CD8-positive, alpha-beta memory T cell (primary cell): ENCODE data around the gene KLHL21. TPM values are rescaled to one million over a fixed set of nuclear protein-coding genes. Genes with fewer than 3 reads are reported as not detected.

Experiments used
- CTCF ChIA-PET: fragments of 350-600 bp; sonication (Branson Sonifier 250); formaldehyde crosslinking; loops from one replicate; lab custom pipeline; 2021; ENCODE audit warnings: antibody characterized with exemption; lab: Charles Lee
- POLR2A ChIA-PET: fragments of 350-600 bp; sonication (Branson Sonifier 250); formaldehyde crosslinking; loops from one replicate; lab custom pipeline; 2021; ENCODE audit warnings: antibody characterized with exemption; lab: Charles Lee
- DNase-seq, 5 donors: peaks; one replicate each; pipeline versions ENCODE4 v3.0.0 to v3.0.0-alpha.2; 2020 to 2022; ENCODE audit warnings: mixed read lengths in 1 of 5
- H3K27ac ChIP-seq: one replicate; pipeline ENCODE4 v1.7.0; 2013; ENCODE audit warnings: low read depth, mild to moderate bottlenecking, low read length, moderate library complexity
- H3K27me3 ChIP-seq: 2 replicates; pipeline ENCODE4 v1.7.0; 2013; ENCODE audit warnings: low read length, mild to moderate bottlenecking; ENCODE audit not compliant: insufficient read depth, poor library complexity, severe bottlenecking
- H3K36me3 ChIP-seq: 2 replicates; pipeline ENCODE4 v1.7.0; 2013; ENCODE audit warnings: mild to moderate bottlenecking, low read length, moderate library complexity; ENCODE audit not compliant: insufficient read depth
- H3K4me1 ChIP-seq: 2 replicates; pipeline ENCODE4 v1.7.0; 2013; ENCODE audit warnings: mild to moderate bottlenecking, low read length, moderate library complexity; ENCODE audit not compliant: insufficient read depth
- H3K4me3 ChIP-seq: 2 replicates; pipeline ENCODE4 v1.7.0; 2013; ENCODE audit warnings: mild to moderate bottlenecking, low read length
- H3K9me3 ChIP-seq: 2 replicates; pipeline ENCODE4 v1.7.0; 2013; ENCODE audit warnings: mild to moderate bottlenecking, low read length
- H3K27ac Mint-ChIP-seq, 8 donors: one replicate each; pipeline ENCODE4 v1.8.0; 2020 to 2021; ENCODE audit warnings: mixed read lengths in 8 of 8, mild to moderate bottlenecking in 6 of 8, inconsistent platforms in 3 of 8, moderate library complexity in 3 of 8
- H3K27me3 Mint-ChIP-seq, 2 donors: one replicate each; pipeline ENCODE4 v1.8.0; 2020 to 2021; ENCODE audit warnings: mixed read lengths in 2 of 2, mild to moderate bottlenecking in 1 of 2, moderate library complexity in 1 of 2
- H3K36me3 Mint-ChIP-seq, 3 donors: one replicate each; pipeline ENCODE4 v1.8.0; 2020 to 2021; ENCODE audit warnings: mixed read lengths in 3 of 3, inconsistent platforms in 1 of 3, mild to moderate bottlenecking in 1 of 3
- H3K4me1 Mint-ChIP-seq, 3 donors: one replicate each; pipeline ENCODE4 v1.8.0; 2020 to 2021; ENCODE audit warnings: mixed read lengths in 3 of 3, inconsistent platforms in 1 of 3, mild to moderate bottlenecking in 1 of 3
- H3K4me3 Mint-ChIP-seq, 7 donors: one replicate each; pipeline ENCODE4 v1.8.0; 2020 to 2021; ENCODE audit warnings: mixed read lengths in 7 of 7, mild to moderate bottlenecking in 6 of 7, moderate library complexity in 4 of 7, inconsistent platforms in 2 of 7
- H3K9me3 Mint-ChIP-seq, 5 donors: one replicate each; pipeline ENCODE4 v1.8.0; 2020 to 2022; ENCODE audit warnings: mixed read lengths in 5 of 5, mild to moderate bottlenecking in 3 of 5, moderate library complexity in 2 of 5, inconsistent platforms in 1 of 5
- polyA plus RNA-seq: library from polyadenylated mRNA; unstranded; fragments of 300-500 nt; fragmentation: Illumina TruSeq; gene quantifications from one replicate; pipeline ENCODE4 v1.2.3, GENCODE V29; 2021
- total RNA-seq, 2 experiments: library from RNA; stranded (reverse); gene quantifications; one replicate each; pipeline ENCODE4 v1.2.3, GENCODE V29; 2021

KLHL21 gene
- total and polyA plus RNA-seq, 3 experiments from 2014 or later = 31.6 to 37.3 (median 36.4) TPM

DNA sequence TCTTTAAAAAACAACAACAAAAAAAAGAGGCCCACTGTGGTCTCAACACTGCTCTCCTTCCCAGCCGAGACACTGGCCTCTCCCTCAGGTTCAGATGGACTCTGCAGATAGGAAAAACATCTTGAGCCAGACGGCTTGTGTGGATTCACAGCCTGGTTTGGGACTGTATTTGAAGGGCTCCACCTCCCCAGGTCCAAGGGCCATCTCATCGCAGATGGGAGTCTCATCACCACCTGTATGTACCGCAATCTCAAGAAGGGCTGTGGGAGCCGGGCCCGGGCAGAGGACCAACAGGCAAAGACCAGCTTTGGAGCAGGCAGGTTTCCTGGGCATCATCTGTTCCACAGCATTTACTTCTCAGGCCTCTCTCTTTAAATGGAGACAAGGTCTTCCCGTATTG lies 12.6 kb downstream of the KLHL21 start:
- Histone ChIP-seq H3K4me1 (peaks cover 15% of the 10 kb centered on the region), H3K4me3 (no peak overlapping the region), H3K36me3 (peaks cover 20% of the 10 kb centered on the region), H3K27ac (no peak overlapping the region), H3K27me3 (no peaks in the 10 kb centered on the region), H3K9me3 (no peaks in the 10 kb centered on the region)
- no peaks in the 10 kb centered on the region for H3K27me3 Mint-ChIP-seq
- DNase-seq = no peak
- no peaks in the 10 kb centered on the region for H3K9me3 Mint-ChIP-seq
- CTCF ChIA-PET = interaction anchor here (0.7 kb wide), 1 partner anchor 14 kb away, joined by 4 read pairs; no protein-coding TSS in a partner anchor
- H3K4me1 Mint-ChIP-seq = peaks cover 7 to 58% (median 11%) of the 10 kb centered on the region in 3 donors
- POLR2A ChIA-PET = interaction anchor here (0.7 kb wide), 1 partner anchor 9 kb away, joined by 3 read pairs; no protein-coding TSS in a partner anchor
- no peak overlapping the region for H3K4me3 Mint-ChIP-seq
- H3K27ac Mint-ChIP-seq = peak overlapping the region in 3 of 8 donors; percentile 44 to 86 (median 73)
- H3K36me3 Mint-ChIP-seq = peaks cover 0 to 73% (median 1%) of the 10 kb centered on the region in 3 donors

DNA sequence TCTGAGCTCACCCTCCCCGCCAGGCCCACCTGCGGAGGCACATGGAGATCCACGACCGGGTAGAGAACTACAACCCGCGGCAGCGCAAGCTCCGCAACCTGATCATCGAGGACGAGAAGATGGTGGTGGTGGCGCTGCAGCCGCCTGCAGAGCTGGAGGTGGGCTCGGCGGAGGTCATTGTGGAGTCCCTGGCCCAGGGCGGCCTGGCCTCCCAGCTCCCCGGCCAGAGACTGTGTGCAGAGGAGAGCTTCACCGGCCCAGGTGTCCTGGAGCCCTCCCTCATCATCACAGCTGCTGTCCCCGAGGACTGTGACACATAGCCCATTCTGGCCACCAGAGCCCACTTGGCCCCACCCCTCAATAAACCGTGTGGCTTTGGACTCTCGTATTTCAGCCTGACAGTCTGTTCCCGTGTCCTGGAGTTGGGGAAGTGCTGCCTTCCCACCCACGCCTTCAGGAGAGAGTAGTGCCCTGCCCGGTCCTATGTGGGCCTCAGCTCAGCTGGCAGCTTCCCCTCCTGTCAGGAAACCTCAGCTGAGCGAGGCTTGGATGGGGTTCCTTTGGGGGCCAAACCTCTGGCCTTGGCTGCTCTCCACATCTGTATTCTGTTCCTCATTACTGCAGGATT lies 13.7 kb downstream of the KLHL21 start:
- Mint-ChIP-seq H3K27me3 (no peaks in the 10 kb centered on the region), H3K9me3 (no peaks in the 10 kb centered on the region), H3K27ac (peak overlapping the region in 2 of 8 donors; percentile 14 to 73), H3K36me3 (peaks cover 0 to 70% (median 0%) of the 10 kb centered on the region in 3 donors), H3K4me1 (peaks cover 14 to 63% (median 16%) of the 10 kb centered on the region in 3 donors), H3K4me3 (no peak overlapping the region)
- Histone ChIP-seq H3K27ac (no peak overlapping the region), H3K9me3 (no peaks in the 10 kb centered on the region), H3K36me3 (peaks cover 13% of the 10 kb centered on the region), H3K4me1 (peaks cover 15% of the 10 kb centered on the region), H3K27me3 (no peaks in the 10 kb centered on the region), H3K4me3 (no peak overlapping the region)
- CTCF ChIA-PET = interaction anchor here (0.7 to 1.1 kb wide), 3 partner anchors 9 to 15 kb away, joined by 3 to 4 read pairs (median 4); partner anchors contain the start of gene ZBTB48
- no peak for DNase-seq
- POLR2A ChIA-PET = interaction anchor here (0.7 kb wide), 1 partner anchor 8 kb away, joined by 3 read pairs; no protein-coding TSS in a partner anchor

DNA sequence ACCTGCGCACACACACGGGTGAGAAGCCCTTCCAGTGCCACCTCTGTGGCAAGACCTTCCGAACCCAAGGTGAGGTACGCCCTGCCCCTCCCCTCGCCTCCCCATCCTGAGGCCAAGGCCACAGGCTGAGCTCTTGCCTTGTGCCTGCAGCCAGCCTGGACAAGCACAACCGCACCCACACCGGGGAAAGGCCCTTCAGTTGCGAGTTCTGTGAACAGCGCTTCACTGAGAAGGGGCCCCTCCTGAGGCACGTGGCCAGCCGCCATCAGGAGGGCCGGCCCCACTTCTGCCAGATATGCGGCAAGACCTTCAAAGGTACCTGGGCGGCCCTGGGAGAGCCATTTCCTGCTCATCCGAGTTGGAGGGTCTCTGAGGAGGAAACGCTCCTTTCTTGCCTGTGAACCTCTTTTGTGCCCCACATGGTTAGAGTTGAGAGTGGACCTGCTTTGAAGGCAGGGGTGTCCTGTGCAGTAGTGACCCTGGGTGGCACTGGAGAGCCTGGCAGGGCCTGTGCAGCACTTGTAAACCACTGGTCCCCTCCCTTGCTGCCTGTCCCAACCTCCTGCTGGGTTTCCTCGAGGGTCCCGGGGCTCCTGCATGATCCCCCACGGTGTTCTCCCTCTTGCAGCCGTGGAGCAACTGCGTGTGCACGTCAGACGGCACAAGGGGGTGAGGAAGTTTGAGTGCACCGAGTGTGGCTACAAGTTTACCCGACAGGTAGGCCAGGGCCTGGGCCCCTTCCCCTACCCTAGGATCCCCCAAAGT lies 14.4 kb downstream of the KLHL21 start:
- Mint-ChIP-seq H3K4me1 (peaks cover 14 to 61% (median 16%) of the 10 kb centered on the region in 3 donors), H3K4me3 (no peak overlapping the region)
- H3K9me3 ChIP-seq = no peaks in the 10 kb centered on the region

DNA sequence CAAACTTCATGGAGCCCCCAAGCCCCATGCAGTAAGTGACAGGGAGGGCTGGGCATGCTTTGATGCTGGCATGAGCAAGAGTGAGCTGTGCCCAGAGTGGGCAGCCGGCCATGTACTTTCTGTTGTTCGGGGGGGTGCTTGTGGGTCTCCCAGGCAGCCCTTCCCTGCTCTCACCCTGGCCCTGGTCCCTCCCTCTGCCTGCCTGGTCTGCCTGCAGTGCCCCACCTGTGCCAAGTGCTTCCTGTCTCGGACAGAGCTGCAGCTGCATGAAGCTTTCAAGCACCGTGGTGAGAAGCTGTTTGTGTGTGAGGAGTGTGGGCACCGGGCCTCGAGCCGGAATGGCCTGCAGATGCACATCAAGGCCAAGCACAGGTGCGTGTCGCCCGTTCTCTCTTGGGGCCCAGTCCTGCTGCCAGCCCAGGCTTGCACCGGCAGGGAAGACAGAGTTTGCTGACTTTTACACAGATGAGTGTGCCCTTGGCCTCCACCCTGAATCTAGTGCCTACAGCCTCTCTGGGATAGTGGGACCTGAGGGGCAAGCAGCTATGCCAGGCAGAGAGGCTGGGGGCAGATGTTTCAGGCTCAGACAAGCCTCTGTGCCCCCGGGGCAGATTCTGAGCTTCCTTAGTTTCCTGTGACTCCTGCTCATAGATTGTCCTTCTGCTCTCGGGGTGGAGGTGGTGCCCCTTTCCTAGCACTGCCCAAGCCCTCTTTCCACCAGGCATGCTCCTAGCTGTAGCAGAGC lies 15.2 kb downstream of the KLHL21 start:
- DNase-seq = no peak
- Histone ChIP-seq H3K4me1 (peaks cover 17% of the 10 kb centered on the region), H3K27me3 (no peaks in the 10 kb centered on the region), H3K27ac (no peak overlapping the region), H3K9me3 (no peaks in the 10 kb centered on the region), H3K36me3 (no peaks in the 10 kb centered on the region), H3K4me3 (no peak overlapping the region)
- POLR2A ChIA-PET = interaction anchor here (0.8 kb wide), 1 partner anchor 16 kb away, joined by 3 read pairs; no protein-coding TSS in a partner anchor
- peaks cover 0 to 55% (median 0%) of the 10 kb centered on the region in 3 donors for H3K36me3 Mint-ChIP-seq
- peak overlapping the region in 1 of 7 donors; percentile 24 for H3K4me3 Mint-ChIP-seq
- CTCF ChIA-PET = interaction anchor here (1.7 kb wide), 1 partner anchor 11 kb away, joined by 4 read pairs; no protein-coding TSS in a partner anchor
- peaks cover 16 to 61% (median 18%) of the 10 kb centered on the region in 3 donors for H3K4me1 Mint-ChIP-seq
- H3K9me3 Mint-ChIP-seq = no peaks in the 10 kb centered on the region
- peak overlapping the region in 4 of 8 donors; percentile 45 to 79 (median 56) for H3K27ac Mint-ChIP-seq
- no peaks in the 10 kb centered on the region for H3K27me3 Mint-ChIP-seq

More for the DNA sequence above, 14.4 kb downstream of the KLHL21 start:
- Mint-ChIP-seq H3K36me3 (peaks cover 0 to 63% (median 0%) of the 10 kb centered on the region in 3 donors), H3K27ac (peak overlapping the region in 1 of 8 donors; percentile 58), H3K27me3 (no peaks in the 10 kb centered on the region), H3K9me3 (no peaks in the 10 kb centered on the region)
- POLR2A ChIA-PET = no interaction called here
- DNase-seq = no peak
- peaks cover 15% of the 10 kb centered on the region for H3K4me1 ChIP-seq
- H3K27ac ChIP-seq = no peak overlapping the region
- H3K27me3 ChIP-seq = no peaks in the 10 kb centered on the region
- H3K36me3 ChIP-seq = peaks cover 6% of the 10 kb centered on the region
- no peak overlapping the region for H3K4me3 ChIP-seq
- CTCF ChIA-PET = interaction anchor here (1.1 to 1.7 kb wide), 3 partner anchors 8 to 12 kb away, joined by 3 to 4 read pairs (median 4); partner anchors contain the start of gene ZBTB48

DNA sequence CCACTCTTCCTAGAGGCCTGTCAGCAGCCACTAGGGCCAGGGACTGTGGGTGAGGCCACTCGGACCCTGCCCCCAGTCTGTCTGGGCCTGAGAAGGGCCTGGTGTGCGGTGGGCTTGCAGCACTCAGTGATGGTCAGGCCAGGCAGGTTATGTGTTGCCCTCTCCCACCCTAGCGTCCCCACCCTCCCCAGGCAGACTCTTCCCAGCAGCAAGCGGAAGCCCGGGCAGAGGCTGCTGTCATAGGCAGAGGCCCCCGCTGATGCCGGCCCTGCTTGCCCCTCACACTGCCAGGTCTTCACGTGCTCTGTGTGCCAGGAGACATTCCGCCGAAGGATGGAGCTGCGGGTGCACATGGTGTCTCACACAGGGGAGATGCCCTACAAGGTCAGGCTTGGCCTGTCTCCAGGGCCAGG lies 16.3 kb downstream of the KLHL21 start:
- no peaks in the 10 kb centered on the region for H3K9me3 ChIP-seq
- H3K27me3 ChIP-seq = no peaks in the 10 kb centered on the region
- H3K4me3 ChIP-seq = no peak overlapping the region
- no peaks in the 10 kb centered on the region for H3K9me3 Mint-ChIP-seq
- POLR2A ChIA-PET = no interaction called here
- no peaks in the 10 kb centered on the region for H3K36me3 ChIP-seq
- peaks cover 22 to 61% (median 26%) of the 10 kb centered on the region in 3 donors for H3K4me1 Mint-ChIP-seq
- peaks cover 0 to 53% (median 0%) of the 10 kb centered on the region in 3 donors for H3K36me3 Mint-ChIP-seq
- no peak for DNase-seq
- H3K27ac Mint-ChIP-seq = peak overlapping the region in 1 of 8 donors; percentile 65
- no peaks in the 10 kb centered on the region for H3K27me3 Mint-ChIP-seq
- no peak overlapping the region for H3K4me3 Mint-ChIP-seq
- peaks cover 17% of the 10 kb centered on the region for H3K4me1 ChIP-seq
- H3K27ac ChIP-seq = no peak overlapping the region
- CTCF ChIA-PET = no interaction called here

DNA sequence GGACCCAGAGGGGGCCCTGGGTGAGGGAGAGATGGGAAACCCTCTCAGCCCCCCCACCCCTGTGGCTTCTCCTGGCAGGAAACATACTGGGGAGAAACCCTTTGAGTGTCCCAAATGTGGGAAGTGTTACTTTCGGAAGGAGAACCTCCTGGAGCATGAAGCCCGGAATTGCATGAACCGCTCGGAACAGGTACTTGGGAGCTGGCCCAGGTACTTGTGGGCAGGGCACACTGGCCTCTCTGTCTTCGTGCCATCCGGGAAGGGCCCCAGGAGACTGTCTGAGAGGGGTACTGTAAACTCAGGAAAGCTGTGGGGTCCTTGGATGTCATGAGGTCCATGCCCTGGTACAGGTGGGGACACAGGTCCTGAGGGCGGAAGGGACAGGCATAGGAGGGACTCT lies 16.8 kb downstream of the KLHL21 start:
- Histone ChIP-seq H3K36me3 (no peaks in the 10 kb centered on the region), H3K27ac (no peak overlapping the region), H3K9me3 (no peaks in the 10 kb centered on the region), H3K27me3 (no peaks in the 10 kb centered on the region), H3K4me1 (peaks cover 18% of the 10 kb centered on the region), H3K4me3 (no peak overlapping the region)
- no peak overlapping the region for H3K27ac Mint-ChIP-seq
- CTCF ChIA-PET = no interaction called here
- no peak overlapping the region for H3K4me3 Mint-ChIP-seq
- H3K9me3 Mint-ChIP-seq = no peaks in the 10 kb centered on the region
- H3K4me1 Mint-ChIP-seq = peaks cover 28 to 61% (median 28%) of the 10 kb centered on the region in 3 donors
- H3K36me3 Mint-ChIP-seq = peaks cover 0 to 49% (median 0%) of the 10 kb centered on the region in 3 donors
- no peaks in the 10 kb centered on the region for H3K27me3 Mint-ChIP-seq
- POLR2A ChIA-PET = no interaction called here
- no peak for DNase-seq

DNA sequence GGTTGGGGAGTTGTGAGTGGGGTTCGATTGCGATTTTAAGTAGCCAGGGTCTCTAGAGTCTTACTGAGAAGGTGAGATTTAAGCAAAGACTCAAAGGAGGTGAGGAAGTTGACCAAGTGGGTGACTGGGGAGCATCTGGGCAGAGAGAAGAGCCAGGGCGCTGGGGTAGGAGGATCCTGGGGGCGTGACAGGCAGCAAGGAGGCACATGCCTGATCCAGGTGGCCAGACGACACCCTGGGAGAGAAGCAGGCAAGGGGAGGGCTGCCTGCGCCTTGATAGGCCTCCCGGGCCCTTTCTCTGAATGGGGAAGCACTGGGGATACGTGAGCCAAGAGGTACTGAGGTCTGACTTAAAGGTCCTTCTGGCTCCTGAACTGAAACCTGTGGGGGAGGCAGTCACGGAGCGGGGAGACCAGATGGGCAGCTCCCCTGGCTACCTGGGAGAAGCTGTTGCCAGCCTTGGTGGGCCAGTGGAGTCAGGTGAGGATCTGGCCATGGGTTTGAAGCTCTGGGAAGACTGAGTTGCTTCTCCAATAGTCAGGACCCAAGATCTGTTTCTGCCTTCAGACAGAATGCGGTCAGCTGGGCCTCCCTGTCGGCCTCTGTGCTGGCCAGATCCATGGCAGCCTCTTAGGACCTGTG lies 17.5 kb downstream of the KLHL21 start:
- Histone ChIP-seq H3K27me3 (no peaks in the 10 kb centered on the region), H3K9me3 (no peaks in the 10 kb centered on the region), H3K36me3 (no peaks in the 10 kb centered on the region), H3K27ac (peak overlapping the region; percentile 16), H3K4me3 (no peak overlapping the region), H3K4me1 (peaks cover 24% of the 10 kb centered on the region)
- ChIA-PET CTCF (no interaction called here), POLR2A (interaction anchor here (1.0 kb wide), 1 partner anchor 12 kb away, joined by 3 read pairs; no protein-coding TSS in a partner anchor)
- no peak for DNase-seq
- no peaks in the 10 kb centered on the region for H3K27me3 Mint-ChIP-seq
- H3K4me1 Mint-ChIP-seq = peaks cover 31 to 61% (median 33%) of the 10 kb centered on the region in 3 donors
- no peaks in the 10 kb centered on the region for H3K9me3 Mint-ChIP-seq
- peak overlapping the region in 6 of 8 donors; percentile 4 to 94 (median 56) for H3K27ac Mint-ChIP-seq
- H3K4me3 Mint-ChIP-seq = peak overlapping the region in 1 of 7 donors; percentile 69
- peaks cover 0 to 44% (median 0%) of the 10 kb centered on the region in 3 donors for H3K36me3 Mint-ChIP-seq
